K562 (cell line): ENCODE data around the gene GLT8D2. TPM values are rescaled to one million over a fixed set of nuclear protein-coding genes. Genes with fewer than 3 reads are reported as not detected.

Experiments
- CREBBP ChIP-seq: IDR thresholded peaks from one replicate; pipeline ENCODE4 v1.6.1; 2012; ENCODE audit warnings: low read depth, mild to moderate bottlenecking, control low read depth, inconsistent platforms, low read length
- ESRRB ChIP-seq: fragments of 250-450 bp; sonication (Bioruptor Pico); IDR thresholded peaks from 2 replicates; pipeline ENCODE4 v1.5.0; 2020; ENCODE audit warnings: mild to moderate bottlenecking, moderate library complexity, borderline replicate concordance
- JUND ChIP-seq, 2 experiments: IDR thresholded peaks; 2 replicates in 1 of 2; 3 replicates in 1 of 2; pipeline ENCODE4 v1.6.1; 2011; ENCODE audit warnings: borderline replicate concordance in 2 of 2, low read depth in 2 of 2, low read length in 2 of 2, improper control_type of control experiment in 1 of 2, missing biosample characterization in 1 of 2, missing genetic modification characterization in 1 of 2, missing genetic modification reagents in 1 of 2
- MYC ChIP-seq, 2 experiments: fragments of 250-450 bp in 1 of 2; sonication (Bioruptor Pico) in 1 of 2; IDR thresholded peaks; 2 replicates each; pipeline versions ENCODE4 v1.5.1 to v1.6.1; 2012 to 2021; ENCODE audit warnings: low read depth in 2 of 2, borderline replicate concordance in 1 of 2, improper control_type of control experiment in 1 of 2, low read length in 1 of 2, mild to moderate bottlenecking in 1 of 2, moderate library complexity in 1 of 2
- NCOR1 ChIP-seq: fragments of 450-650 bp; IDR thresholded peaks from 2 replicates; pipeline ENCODE4 v1.6.1; 2016; ENCODE audit warnings: mild to moderate bottlenecking, moderate library complexity
- NR2C2 ChIP-seq, 2 experiments: fragments of 200-800 bp in 1 of 2; sonication (Bioruptor generic) in 1 of 2; sonication (generic) in 1 of 2; formaldehyde crosslinking in 1 of 2; IDR thresholded peaks; 2 replicates each; pipeline versions ENCODE4 v1.6.1 to v1.8.0; 2016 to 2022; ENCODE audit warnings: mild to moderate bottlenecking in 1 of 2, missing compliant biosample characterization in 1 of 2, missing genetic modification characterization in 1 of 2, missing genetic modification reagents in 1 of 2
- SLC30A9 ChIP-seq: fragments of 250-450 bp; sonication (Bioruptor Pico); IDR thresholded peaks from 2 replicates; pipeline ENCODE4 v1.8.0; 2022; ENCODE audit warnings: mild to moderate bottlenecking, moderate library complexity
- SRF ChIP-seq, 2 experiments: fragments of 250-450, 450-650 bp in 1 of 2; sonication (Bioruptor Pico) in 1 of 2; sonication (generic) in 1 of 2; formaldehyde crosslinking; IDR thresholded peaks; 2 replicates each; pipeline versions ENCODE4 v1.5.0 to v1.5.1; 2020 to 2022; ENCODE audit warnings: mild to moderate bottlenecking in 1 of 2, missing genetic modification reagents in 1 of 2
- TARDBP ChIP-seq: fragments of 450-650 bp; IDR thresholded peaks from 2 replicates; pipeline ENCODE4 v1.6.1; 2016
- XRCC4 ChIP-seq: IDR thresholded peaks from one replicate; pipeline ENCODE4 v1.6.1; 2011; ENCODE audit not compliant: insufficient read depth, insufficient read length; ENCODE audit errors: extremely low read depth
- ZNF431 ChIP-seq: sonication (generic); formaldehyde crosslinking; IDR thresholded peaks from 2 replicates; pipeline ENCODE4 v1.8.0; 2022; ENCODE audit warnings: mild to moderate bottlenecking, missing genetic modification reagents
- ZNF695 ChIP-seq: fragments of 450-650 bp; formaldehyde crosslinking; IDR thresholded peaks from 2 replicates; pipeline ENCODE4 v1.4.0; 2020; ENCODE audit warnings: mild to moderate bottlenecking, moderate library complexity
- ZNF766 ChIP-seq: fragments of 200-800 bp; sonication (Bioruptor generic); conservative IDR thresholded peaks from 2 replicates; pipeline ENCODE4 v1.6.1; 2016; ENCODE audit warnings: missing genetic modification characterization, missing compliant biosample characterization
- ZNF780A ChIP-seq: fragments of 250-450 bp; sonication (Bioruptor Pico); IDR thresholded peaks from 2 replicates; pipeline ENCODE4 v1.5.0; 2021; ENCODE audit warnings: mild to moderate bottlenecking
- polyA plus RNA-seq, 8 experiments: library from polyadenylated mRNA; depleted of rRNA in 4 of 8; stranded (reverse) in 5 of 8; unstranded in 3 of 8; fragments of >200 nt; fragmentation: Nextera tagmentation in 2 of 8; fragmentation: Illumina TruSeq in 1 of 8; extraction: Ambion mirVana in 2 of 8; extraction: Trizol in 1 of 8; gene quantifications; 2 replicates each; pipeline versions ENCODE4 v1.2.1 to v1.2.3, GENCODE V29; 2011 to 2014; ENCODE audit warnings: inconsistent platforms in 1 of 8, missing spikeins in 1 of 8
- total RNA-seq, 7 experiments: library from RNA; depleted of rRNA in 6 of 7; stranded (reverse); fragments of >200 nt in 6 of 7; fragmentation: Illumina TruSeq in 2 of 7; extraction: Trizol in 2 of 7; gene quantifications; 2 replicates each; pipeline versions ENCODE4 v1.2.1 to v1.2.3, GENCODE V29; 2011 to 2021; ENCODE audit warnings: low replicate concordance in 1 of 7
- TF ChIP-seq, protein P1 (sequence below): fragments of 450-650 bp; IDR thresholded peaks from 2 replicates; pipeline ENCODE4 v1.7.1; 2018; ENCODE audit warnings: mild to moderate bottlenecking, low read depth; ENCODE audit not compliant: partially characterized antibody
- TF ChIP-seq, protein P2 (sequence below): fragments of 250-450 bp; sonication (Bioruptor Pico); IDR thresholded peaks from 2 replicates; pipeline ENCODE4 v1.4.0; 2020; ENCODE audit warnings: mild to moderate bottlenecking, moderate library complexity, borderline replicate concordance
- TF ChIP-seq, protein P3 (sequence below): fragments of 450-650 bp; formaldehyde crosslinking; IDR thresholded peaks from 2 replicates; pipeline ENCODE4 v1.4.0; 2020; ENCODE audit warnings: mild to moderate bottlenecking, moderate library complexity
- TF ChIP-seq, protein P4 (sequence below): fragments of 250-450 bp; sonication (Bioruptor Pico); IDR thresholded peaks from 2 replicates; pipeline ENCODE4 v1.9.0; 2021; ENCODE audit warnings: mild to moderate bottlenecking

Gene GLT8D2
- total and polyA plus RNA-seq, 9 of the 15 experiments (the other 6 are each of a cell fraction or from before 2014, with no cell fraction given): 0.18 to 0.27 (median 0.18) TPM; not detected in 6

DNA sequence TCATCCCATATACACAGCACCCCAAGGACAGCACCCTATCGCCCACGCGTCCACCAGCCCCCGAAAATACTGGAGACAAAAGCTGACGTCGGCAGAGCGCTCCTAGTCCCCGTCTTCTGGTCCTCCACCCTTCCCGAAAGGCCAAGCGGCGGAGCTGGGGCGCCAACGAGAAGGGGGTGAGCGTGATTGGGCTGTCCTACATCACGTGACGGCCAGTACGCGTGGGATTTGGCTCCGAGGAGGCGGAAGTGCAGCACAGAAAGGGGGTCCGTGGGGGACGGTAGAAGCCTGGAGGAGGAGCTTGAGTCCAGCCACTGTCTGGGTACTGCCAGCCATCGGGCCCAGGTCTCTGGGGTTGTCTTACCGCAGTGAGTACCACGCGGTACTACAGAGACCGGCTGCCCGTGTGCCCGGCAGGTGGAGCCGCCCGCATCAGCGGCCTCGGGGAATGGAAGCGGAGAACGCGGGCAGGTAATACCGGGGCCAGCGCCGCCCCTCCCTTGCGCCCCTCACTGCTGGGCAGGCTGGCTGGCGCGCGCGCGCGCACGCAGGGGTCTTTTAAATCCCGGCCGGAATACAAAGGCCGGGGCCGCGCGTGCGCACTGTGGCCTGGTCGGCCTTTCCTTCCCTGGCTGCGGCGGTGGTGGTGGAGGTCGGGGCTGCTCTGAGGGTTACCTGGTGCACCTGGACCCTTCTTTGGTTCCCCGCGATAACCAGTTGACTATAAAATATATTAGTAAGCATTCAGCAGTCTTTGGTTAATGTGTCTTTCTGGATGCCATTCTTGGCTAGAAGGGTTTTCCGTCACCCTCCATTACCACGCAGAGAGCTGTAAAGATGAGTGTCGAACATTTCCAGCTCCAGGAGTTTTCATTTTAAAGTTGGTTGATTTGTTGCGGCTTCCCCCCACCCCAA is 84.1 kb downstream of the GLT8D2 start, which contains the start of gene TDG (continued):
- TF ChIP-seq, protein P1, sequence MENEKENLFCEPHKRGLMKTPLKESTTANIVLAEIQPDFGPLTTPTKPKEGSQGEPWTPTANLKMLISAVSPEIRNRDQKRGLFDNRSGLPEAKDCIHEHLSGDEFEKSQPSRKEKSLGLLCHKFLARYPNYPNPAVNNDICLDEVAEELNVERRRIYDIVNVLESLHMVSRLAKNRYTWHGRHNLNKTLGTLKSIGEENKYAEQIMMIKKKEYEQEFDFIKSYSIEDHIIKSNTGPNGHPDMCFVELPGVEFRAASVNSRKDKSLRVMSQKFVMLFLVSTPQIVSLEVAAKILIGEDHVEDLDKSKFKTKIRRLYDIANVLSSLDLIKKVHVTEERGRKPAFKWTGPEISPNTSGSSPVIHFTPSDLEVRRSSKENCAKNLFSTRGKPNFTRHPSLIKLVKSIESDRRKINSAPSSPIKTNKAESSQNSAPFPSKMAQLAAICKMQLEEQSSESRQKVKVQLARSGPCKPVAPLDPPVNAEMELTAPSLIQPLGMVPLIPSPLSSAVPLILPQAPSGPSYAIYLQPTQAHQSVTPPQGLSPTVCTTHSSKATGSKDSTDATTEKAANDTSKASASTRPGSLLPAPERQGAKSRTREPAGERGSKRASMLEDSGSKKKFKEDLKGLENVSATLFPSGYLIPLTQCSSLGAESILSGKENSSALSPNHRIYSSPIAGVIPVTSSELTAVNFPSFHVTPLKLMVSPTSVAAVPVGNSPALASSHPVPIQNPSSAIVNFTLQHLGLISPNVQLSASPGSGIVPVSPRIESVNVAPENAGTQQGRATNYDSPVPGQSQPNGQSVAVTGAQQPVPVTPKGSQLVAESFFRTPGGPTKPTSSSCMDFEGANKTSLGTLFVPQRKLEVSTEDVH: peak; percentile 81
- TF ChIP-seq CREBBP (no peak), SLC30A9 (CRISPR knock-in tag) (no peak), TARDBP (no peak), XRCC4 (no peak), JUND (IDR thresholded peaks at IDR 0.05; ENCODE audit: borderline replicate concordance, low read depth, low read length) (0 out of 2 replicates have a peak, but pooled peaks have one; percentile 56), JUND (tag; IDR thresholded peaks at IDR 0.05; ENCODE audit: borderline replicate concordance, low read depth, low read length) (no peak), ZNF766 (CRISPR knock-in tag) (no peak), MYC (IDR thresholded peaks at IDR 0.05; ENCODE audit: low read depth, low read length) (peak; percentile 78), MYC (CRISPR knock-in tag; IDR thresholded peaks at IDR 0.05; ENCODE audit: borderline replicate concordance, low read depth) (peak; percentile 91; the same call in 1 of the 2 replicates), ZNF431 (CRISPR knock-in tag) (peak; percentile 72), ZNF695 (no peak), NCOR1 (peak; percentile 41; the same call in 1 of the 2 replicates), NR2C2 (CRISPR knock-in tag; IDR thresholded peaks at IDR 0.05) (0 out of 2 replicates have a peak, but pooled peaks have one; percentile 26), NR2C2 (tag; IDR thresholded peaks at IDR 0.05) (peak; percentile 62; the same call in 1 of the 2 replicates), ESRRB (CRISPR knock-in tag) (no peak), ZNF780A (CRISPR knock-in tag) (no peak), SRF (CRISPR knock-in tag; IDR thresholded peaks at IDR 0.05) (no peak)
- TF ChIP-seq, protein P2, sequence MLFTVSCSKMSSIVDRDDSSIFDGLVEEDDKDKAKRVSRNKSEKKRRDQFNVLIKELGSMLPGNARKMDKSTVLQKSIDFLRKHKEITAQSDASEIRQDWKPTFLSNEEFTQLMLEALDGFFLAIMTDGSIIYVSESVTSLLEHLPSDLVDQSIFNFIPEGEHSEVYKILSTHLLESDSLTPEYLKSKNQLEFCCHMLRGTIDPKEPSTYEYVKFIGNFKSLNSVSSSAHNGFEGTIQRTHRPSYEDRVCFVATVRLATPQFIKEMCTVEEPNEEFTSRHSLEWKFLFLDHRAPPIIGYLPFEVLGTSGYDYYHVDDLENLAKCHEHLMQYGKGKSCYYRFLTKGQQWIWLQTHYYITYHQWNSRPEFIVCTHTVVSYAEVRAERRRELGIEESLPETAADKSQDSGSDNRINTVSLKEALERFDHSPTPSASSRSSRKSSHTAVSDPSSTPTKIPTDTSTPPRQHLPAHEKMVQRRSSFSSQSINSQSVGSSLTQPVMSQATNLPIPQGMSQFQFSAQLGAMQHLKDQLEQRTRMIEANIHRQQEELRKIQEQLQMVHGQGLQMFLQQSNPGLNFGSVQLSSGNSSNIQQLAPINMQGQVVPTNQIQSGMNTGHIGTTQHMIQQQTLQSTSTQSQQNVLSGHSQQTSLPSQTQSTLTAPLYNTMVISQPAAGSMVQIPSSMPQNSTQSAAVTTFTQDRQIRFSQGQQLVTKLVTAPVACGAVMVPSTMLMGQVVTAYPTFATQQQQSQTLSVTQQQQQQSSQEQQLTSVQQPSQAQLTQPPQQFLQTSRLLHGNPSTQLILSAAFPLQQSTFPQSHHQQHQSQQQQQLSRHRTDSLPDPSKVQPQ (CRISPR knock-in tag): no peak
- TF ChIP-seq, protein P3, sequence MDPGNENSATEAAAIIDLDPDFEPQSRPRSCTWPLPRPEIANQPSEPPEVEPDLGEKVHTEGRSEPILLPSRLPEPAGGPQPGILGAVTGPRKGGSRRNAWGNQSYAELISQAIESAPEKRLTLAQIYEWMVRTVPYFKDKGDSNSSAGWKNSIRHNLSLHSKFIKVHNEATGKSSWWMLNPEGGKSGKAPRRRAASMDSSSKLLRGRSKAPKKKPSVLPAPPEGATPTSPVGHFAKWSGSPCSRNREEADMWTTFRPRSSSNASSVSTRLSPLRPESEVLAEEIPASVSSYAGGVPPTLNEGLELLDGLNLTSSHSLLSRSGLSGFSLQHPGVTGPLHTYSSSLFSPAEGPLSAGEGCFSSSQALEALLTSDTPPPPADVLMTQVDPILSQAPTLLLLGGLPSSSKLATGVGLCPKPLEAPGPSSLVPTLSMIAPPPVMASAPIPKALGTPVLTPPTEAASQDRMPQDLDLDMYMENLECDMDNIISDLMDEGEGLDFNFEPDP (CRISPR knock-in tag): no peak
- TF ChIP-seq, protein P4, sequence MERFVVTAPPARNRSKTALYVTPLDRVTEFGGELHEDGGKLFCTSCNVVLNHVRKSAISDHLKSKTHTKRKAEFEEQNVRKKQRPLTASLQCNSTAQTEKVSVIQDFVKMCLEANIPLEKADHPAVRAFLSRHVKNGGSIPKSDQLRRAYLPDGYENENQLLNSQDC (CRISPR knock-in tag): no peak
